Neural cell (in vitro differentiated cells): ENCODE measurements around the gene SCAMP5.

Source experiments
- CTCF ChIP-seq: fragments of 450-650 bp; IDR thresholded peaks from 2 replicates; pipeline ENCODE4 v1.5.1; 2014; ENCODE audit warnings: antibody characterized with exemption, mild to moderate bottlenecking, moderate library complexity; ENCODE audit not compliant: poor library complexity, severe bottlenecking
- EP300 ChIP-seq: fragments of 450-650 bp; conservative IDR thresholded peaks from 2 replicates; pipeline ENCODE4 v1.6.1; 2014; ENCODE audit warnings: antibody characterized with exemption, mild to moderate bottlenecking, moderate library complexity; ENCODE audit not compliant: poor library complexity, severe bottlenecking
- EZH2 ChIP-seq: fragments of 200-600, 300-800 bp; shearing (Covaris generic), sonication (generic); IDR thresholded peaks from 2 replicates; pipeline ENCODE4 v1.6.1; 2014; ENCODE audit warnings: antibody characterized with exemption, low read length, borderline replicate concordance, mild to moderate bottlenecking; ENCODE audit not compliant: insufficient read depth, poor library complexity, severe bottlenecking
- MXI1 ChIP-seq: fragments of 450-650 bp; conservative IDR thresholded peaks from 2 replicates; pipeline ENCODE4 v1.6.1; 2014; ENCODE audit warnings: antibody characterized with exemption, mild to moderate bottlenecking; ENCODE audit not compliant: poor library complexity, severe bottlenecking
- POLR2AphosphoS5 ChIP-seq: IDR thresholded peaks from 2 replicates; pipeline ENCODE4 v1.6.1; 2012
- RAD21 ChIP-seq: fragments of 450-650 bp; conservative IDR thresholded peaks from 2 replicates; pipeline ENCODE4 v1.6.1; 2014; ENCODE audit warnings: antibody characterized with exemption, mild to moderate bottlenecking, moderate library complexity
- REST ChIP-seq: IDR thresholded peaks from 2 replicates; pipeline ENCODE4 v1.6.1; 2012; ENCODE audit warnings: borderline replicate concordance
- SMC3 ChIP-seq: fragments of 450-650 bp; conservative IDR thresholded peaks from 2 replicates; pipeline ENCODE4 v1.6.1; 2014; ENCODE audit warnings: antibody characterized with exemption, mild to moderate bottlenecking, moderate library complexity; ENCODE audit not compliant: poor library complexity
- TAF1 ChIP-seq: IDR thresholded peaks from 2 replicates; pipeline ENCODE4 v1.6.1; 2012; ENCODE audit warnings: low read depth

- TF ChIP-seq EP300 (no peak), SMC3 (no peak), REST (no peak), RAD21 (no peak), POLR2AphosphoS5 (no peak), EZH2 (no peak), MXI1 (no peak), CTCF (no peak), TAF1 (no peak)
These were observed 13.2 kb upstream of the SCAMP5 start for GRCh38 chr15:74982183-74982582.
